Measurements from ENCODE around the gene DUS4L. TPM values are rescaled to one million over a fixed set of nuclear protein-coding genes. Genes with fewer than 3 reads are reported as not detected.
A peak's percentile ranks its signal among the peaks of the same experiment; 100 is the strongest.

The DUS4L gene
- total RNA-seq, 2 donors from 2014 or later: 13.2 to 18.0 TPM

GRCh38 chr7:107538001-107538400, 25.8 kb upstream of the DUS4L start:
- WGBS, 2 experiments (ENCODE audit: insufficient coverage in 1 of 2, insufficient read length in 1 of 2): 82 to 88% methylated on average over 2 of the region's 2 CpGs
- Histone ChIP-seq H3K9me3 (ENCODE audit: control insufficient read depth, low read length) (peaks cover 4% of the 10 kb centered on the region), H3K36me3 (ENCODE audit: control insufficient read depth, insufficient read depth, low read length) (peaks cover 5% of the 10 kb centered on the region), H3K4me1 (ENCODE audit: control insufficient read depth, insufficient read depth, low read length) (no peaks in the 10 kb centered on the region), H3K4me3 (ENCODE audit: low read length) (no peak overlapping the region), H3K9ac (ENCODE audit: extremely low read depth, low read length, poor library complexity, severe bottlenecking) (no peak overlapping the region), H3K27ac (ENCODE audit: low read depth, low read length) (no peak overlapping the region), H3K27me3 (ENCODE audit: control insufficient read depth, insufficient read depth, low read length, poor library complexity, severe bottlenecking) (no peaks in the 10 kb centered on the region)
- H3K36me3 Mint-ChIP-seq (ENCODE audit: low read depth): peaks cover 51% of the 10 kb centered on the region
- no peak overlapping the region for H3K4me3 Mint-ChIP-seq
- no peak for DNase-seq
- no peaks in the 10 kb centered on the region for H3K4me1 Mint-ChIP-seq
- H3K27me3 Mint-ChIP-seq (ENCODE audit: insufficient read depth): no peaks in the 10 kb centered on the region
- H3K9me3 Mint-ChIP-seq: peaks cover 24% of the 10 kb centered on the region
- no peak overlapping the region for H3K27ac Mint-ChIP-seq
- TF ChIP-seq, protein P1, sequence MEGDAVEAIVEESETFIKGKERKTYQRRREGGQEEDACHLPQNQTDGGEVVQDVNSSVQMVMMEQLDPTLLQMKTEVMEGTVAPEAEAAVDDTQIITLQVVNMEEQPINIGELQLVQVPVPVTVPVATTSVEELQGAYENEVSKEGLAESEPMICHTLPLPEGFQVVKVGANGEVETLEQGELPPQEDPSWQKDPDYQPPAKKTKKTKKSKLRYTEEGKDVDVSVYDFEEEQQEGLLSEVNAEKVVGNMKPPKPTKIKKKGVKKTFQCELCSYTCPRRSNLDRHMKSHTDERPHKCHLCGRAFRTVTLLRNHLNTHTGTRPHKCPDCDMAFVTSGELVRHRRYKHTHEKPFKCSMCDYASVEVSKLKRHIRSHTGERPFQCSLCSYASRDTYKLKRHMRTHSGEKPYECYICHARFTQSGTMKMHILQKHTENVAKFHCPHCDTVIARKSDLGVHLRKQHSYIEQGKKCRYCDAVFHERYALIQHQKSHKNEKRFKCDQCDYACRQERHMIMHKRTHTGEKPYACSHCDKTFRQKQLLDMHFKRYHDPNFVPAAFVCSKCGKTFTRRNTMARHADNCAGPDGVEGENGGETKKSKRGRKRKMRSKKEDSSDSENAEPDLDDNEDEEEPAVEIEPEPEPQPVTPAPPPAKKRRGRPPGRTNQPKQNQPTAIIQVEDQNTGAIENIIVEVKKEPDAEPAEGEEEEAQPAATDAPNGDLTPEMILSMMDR (conservative IDR thresholded peaks at IDR 0.05): no peak

DNA sequence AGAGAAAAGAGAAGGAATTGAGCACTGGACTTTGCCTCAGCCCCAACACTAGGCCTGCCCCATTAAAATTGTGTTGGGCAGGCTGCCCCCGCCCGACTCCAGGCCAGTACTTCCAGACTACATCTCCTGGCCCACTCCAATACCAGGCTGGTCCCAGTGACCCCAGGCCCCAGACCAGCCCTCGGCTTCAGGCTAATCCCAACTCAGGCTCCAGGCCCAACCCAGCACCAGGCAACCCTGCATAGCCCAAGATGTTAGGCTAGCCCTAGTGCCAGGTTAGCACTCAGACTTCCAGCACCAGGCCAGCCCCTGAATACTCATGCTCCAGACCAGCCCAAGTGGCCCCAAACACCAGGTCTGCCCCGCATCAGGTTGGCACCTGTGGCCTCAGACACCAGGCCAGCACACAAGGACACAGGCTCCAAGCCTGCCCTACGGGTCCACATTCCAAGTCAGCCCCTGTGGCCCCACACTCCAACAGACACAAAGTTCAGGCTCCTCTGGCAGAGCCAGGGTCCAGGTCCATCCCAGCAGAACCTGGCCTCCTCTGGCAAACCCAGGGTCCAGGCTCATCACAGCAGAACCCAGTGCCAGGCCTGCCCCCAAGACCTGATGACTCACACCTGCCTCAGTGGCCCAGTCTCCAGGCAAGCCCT, 20.3 kb upstream of the DUS4L start:
- Mint-ChIP-seq H3K27me3 (ENCODE audit: insufficient read depth) (no peaks in the 10 kb centered on the region), H3K9me3 (peaks cover 17% of the 10 kb centered on the region), H3K27ac (peak overlapping the region; percentile 30), H3K4me3 (no peak overlapping the region), H3K4me1 (no peaks in the 10 kb centered on the region), H3K36me3 (ENCODE audit: low read depth) (peaks cover 51% of the 10 kb centered on the region)
- Histone ChIP-seq H3K4me1 (ENCODE audit: control insufficient read depth, insufficient read depth, low read length) (no peaks in the 10 kb centered on the region), H3K9ac (ENCODE audit: extremely low read depth, low read length, poor library complexity, severe bottlenecking) (no peak overlapping the region), H3K4me3 (ENCODE audit: low read length) (no peak overlapping the region), H3K9me3 (ENCODE audit: control insufficient read depth, low read length) (peaks cover 19% of the 10 kb centered on the region), H3K27ac (ENCODE audit: low read depth, low read length) (no peak overlapping the region), H3K27me3 (ENCODE audit: control insufficient read depth, insufficient read depth, low read length, poor library complexity, severe bottlenecking) (no peaks in the 10 kb centered on the region), H3K36me3 (ENCODE audit: control insufficient read depth, insufficient read depth, low read length) (peaks cover 39% of the 10 kb centered on the region)
- WGBS, 2 experiments (ENCODE audit: insufficient coverage in 1 of 2, insufficient read length in 1 of 2): 84 to 100% methylated on average over 1 to 5 of the region's 5 CpGs
- DNase-seq: no peak
- TF ChIP-seq, protein P1 (conservative IDR thresholded peaks at IDR 0.05): no peak

DNA sequence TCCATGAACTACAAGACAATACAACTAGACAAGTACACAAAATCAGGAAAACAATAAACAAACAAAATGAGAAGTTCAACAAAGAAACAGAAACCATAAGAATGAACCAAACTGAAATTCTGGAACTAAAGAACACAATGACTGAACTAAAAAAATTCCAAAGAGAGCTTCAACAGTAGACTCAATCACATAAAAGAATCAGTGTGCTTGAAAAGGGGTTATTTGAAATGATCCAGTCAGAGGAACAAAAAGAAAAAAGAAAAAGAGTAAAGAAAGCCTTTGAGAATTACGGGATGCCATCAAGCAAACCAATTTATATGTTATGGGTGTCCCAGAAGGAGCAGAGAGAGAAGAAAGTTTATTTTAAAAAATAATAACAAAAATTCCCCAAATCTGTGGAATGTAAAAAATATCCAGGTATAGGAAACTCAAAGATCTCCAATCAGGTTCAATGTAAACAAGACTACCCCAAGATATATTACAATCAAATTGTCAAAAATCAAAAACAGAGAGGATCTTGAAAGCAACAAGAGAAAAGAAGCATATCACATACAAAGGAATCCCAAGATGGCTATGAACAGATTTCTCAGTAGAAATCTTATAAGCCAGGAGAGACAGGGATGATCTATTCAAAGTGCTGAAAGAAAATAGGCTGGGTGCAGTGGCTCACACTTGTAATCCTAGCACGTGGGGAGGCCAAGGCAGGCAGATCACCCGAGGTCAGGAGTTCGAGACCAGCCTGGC, 18.8 kb upstream of the DUS4L start:
- Histone ChIP-seq H3K4me1 (ENCODE audit: control insufficient read depth, insufficient read depth, low read length) (no peaks in the 10 kb centered on the region), H3K9ac (ENCODE audit: extremely low read depth, low read length, poor library complexity, severe bottlenecking) (no peak overlapping the region), H3K9me3 (ENCODE audit: control insufficient read depth, low read length) (peaks cover 19% of the 10 kb centered on the region), H3K27me3 (ENCODE audit: control insufficient read depth, insufficient read depth, low read length, poor library complexity, severe bottlenecking) (no peaks in the 10 kb centered on the region), H3K4me3 (ENCODE audit: low read length) (no peak overlapping the region), H3K36me3 (ENCODE audit: control insufficient read depth, insufficient read depth, low read length) (peaks cover 44% of the 10 kb centered on the region), H3K27ac (ENCODE audit: low read depth, low read length) (no peak overlapping the region)
- Mint-ChIP-seq H3K36me3 (ENCODE audit: low read depth) (peaks cover 57% of the 10 kb centered on the region), H3K27me3 (ENCODE audit: insufficient read depth) (no peaks in the 10 kb centered on the region), H3K4me3 (no peak overlapping the region), H3K9me3 (peaks cover 17% of the 10 kb centered on the region), H3K4me1 (no peaks in the 10 kb centered on the region), H3K27ac (no peak overlapping the region)
- WGBS, 2 experiments (ENCODE audit: insufficient coverage in 1 of 2, insufficient read length in 1 of 2): 80% methylated on average over 4 of the region's 4 CpGs; no CpG with 5 or more reads in 1 of the 2 experiments
- no peak for DNase-seq
- TF ChIP-seq, protein P1 (conservative IDR thresholded peaks at IDR 0.05): no peak
